Right renal cortex interstitium (tissue), 3 donors: ENCODE data around the gene RGS7BP. TPM values are rescaled to one million over a fixed set of nuclear protein-coding genes. Genes with fewer than 3 reads are reported as not detected.

Experiments
- DNase-seq, 3 donors: peaks; one replicate each; pipeline ENCODE4 v3.0.0-alpha.2; 2013; ENCODE audit warnings: low read depth in 3 of 3, low spot score in 2 of 3
- polyA plus RNA-seq, 3 donors: library from polyadenylated mRNA; unstranded; fragments of 120-200 nt; gene quantifications; one replicate each; pipeline ENCODE4 v1.2.1, GENCODE V29; 2013; ENCODE audit not compliant: insufficient read length in 3 of 3

RGS7BP gene
- polyA plus RNA-seq, 3 donors: 7.2 to 9.0 (median 7.5) TPM

DNA sequence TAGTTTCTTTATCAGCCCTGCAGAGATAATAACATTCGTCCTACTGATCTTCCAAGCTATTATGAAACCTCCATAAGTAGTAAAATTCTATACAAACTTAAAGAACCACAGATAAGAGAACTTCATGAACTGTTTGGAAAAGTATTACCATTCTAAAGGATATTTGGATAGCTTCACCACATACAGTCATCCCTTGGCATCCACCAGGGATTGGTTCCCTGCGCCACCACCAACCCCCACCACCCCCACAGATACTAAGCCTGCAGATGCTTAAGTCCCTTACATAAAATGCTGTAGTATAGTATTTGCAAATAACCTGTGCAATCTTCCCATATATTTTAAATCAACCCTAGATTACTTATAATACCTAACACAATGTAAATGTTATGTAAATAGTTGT is 123.1 kb downstream of the RGS7BP start:
- DNase-seq: no peak

DNA sequence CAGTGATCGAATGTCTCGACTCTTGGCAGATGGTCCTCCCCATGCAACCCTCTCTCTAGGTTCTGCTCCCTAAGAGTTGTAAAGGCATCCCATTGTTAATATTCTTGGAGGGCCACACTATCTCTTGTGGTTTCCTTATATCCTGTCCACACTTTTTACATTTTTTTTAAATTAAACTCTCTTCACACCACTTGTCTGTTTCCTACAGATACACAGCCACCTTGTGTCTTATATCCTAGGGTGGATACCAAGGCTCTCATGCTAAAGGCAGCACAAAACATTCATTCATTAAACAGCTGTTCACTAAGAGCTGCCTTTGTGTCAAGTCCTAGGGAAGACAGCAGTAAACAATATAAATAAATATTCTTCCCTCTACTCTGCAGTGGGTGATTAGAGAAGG is 124.0 kb downstream of the RGS7BP start:
- DNase-seq: no peak

DNA sequence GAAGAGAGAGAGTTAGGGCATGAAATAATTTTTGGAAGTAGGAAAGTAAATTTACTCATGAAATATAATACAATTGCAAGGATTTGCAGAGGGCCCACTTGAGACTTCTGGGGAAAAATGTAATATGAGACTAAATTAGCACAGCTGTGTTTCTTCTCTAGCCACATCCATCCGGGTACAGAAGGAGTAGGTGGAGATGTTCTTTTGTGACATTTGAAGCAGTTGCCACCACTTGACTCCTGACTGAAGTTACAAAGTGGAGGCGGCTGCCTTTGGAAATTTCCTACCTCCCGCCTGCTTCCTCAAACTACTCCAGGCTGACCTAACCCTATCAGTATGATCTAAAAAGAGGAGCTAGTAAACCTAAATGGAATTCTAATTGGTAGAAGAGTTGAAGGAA is 126.4 kb downstream of the RGS7BP start:
- no peak for DNase-seq

DNA sequence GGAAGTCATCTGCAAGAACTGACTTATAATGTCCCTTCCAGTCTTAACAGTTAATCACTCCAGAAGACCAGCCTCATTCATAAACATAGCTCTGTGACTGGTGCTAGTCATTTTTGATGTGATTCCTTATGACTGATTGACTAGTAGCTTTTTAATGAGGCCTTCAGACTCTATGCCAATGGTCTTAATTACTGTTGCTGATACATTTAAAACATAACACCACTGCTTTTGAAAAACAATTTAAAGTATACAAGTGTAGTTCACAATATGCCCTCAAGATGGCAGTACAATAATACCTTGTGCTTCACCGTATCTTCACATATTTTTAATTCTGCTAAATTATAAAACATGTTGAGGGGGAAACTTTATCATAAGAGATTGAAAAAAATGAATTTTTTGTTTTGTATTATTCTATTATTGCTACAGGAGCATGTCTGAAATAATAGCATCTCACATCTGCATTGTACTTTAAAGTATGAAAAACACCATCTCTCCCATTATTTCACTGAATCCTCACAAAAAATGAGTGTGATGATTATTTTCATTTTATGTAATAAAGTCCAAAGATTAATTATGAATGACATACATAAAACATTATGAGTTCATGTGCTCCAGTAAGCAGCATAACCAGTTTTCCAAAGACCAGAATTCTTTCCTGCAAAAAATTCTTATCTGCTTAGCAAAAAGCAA is 129.3 kb downstream of the RGS7BP start:
- peak in 1 of 3 donors; percentile 36 for DNase-seq

DNA sequence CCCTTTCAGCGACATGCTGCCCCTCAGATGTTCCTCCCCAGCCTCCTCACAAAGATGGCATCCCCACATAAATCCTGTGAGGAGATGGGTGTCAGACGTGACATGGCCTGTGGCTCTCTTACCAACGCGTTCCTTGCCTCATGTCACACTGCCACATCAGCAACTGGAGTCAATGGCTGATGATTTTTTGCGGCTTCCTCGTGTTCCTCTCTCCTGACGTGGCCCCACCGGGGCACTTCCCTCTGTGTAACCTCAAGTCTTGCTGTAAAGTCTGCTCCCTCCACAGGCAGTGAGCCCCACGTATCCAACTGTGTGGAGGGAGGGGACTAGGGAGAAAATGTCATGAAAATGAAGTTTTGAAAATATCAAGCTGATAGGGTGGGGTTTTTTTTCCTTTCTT is 131.3 kb downstream of the RGS7BP start:
- no peak for DNase-seq

DNA sequence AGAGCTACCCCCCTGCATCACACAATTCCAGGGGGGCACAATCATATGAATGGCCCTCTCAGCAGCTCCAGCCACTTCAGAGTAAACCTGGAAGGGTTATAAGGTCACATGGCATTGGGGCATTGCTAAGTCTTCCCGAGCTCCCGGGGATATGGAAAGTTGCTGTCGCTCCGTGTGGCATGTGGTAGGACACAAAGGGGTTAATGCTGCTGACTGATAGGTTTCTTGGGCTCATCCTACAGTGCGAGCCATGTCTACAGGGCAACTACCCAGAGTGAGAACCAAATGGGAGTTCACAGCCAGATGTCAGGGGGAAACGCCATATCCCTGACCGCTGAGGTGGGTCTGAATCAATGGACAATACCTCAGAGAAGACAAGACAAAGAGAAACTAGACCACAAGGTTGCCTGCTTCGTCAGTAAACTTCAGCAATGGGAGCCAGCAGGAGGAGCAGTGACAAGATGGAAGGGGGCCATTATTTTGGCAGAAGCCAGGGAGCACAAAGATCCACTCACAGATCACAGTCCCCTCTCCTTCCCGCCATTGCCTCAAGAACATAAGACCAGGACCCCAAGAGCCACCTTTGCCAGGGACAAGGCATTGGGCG is 132.1 kb downstream of the RGS7BP start:
- DNase-seq: no peak

DNA sequence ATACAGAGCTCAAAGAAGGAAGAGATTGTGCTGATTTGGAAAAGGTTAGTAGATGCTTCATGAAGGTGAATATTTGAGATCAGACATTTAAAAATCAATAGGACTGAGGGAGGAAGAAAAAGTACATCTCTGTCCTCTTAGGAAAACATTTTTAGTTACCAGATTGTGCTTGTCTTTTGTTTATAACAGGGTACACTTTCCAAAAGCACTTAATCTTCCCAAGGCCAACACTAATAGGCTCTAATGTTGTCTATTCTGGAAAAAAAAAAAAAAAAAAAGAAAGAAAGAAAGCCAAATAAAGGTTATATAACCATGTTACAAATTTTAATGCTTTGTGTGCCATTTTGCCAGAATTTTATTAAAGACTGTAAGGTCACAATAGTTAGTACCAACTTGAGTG is 139.0 kb downstream of the RGS7BP start:
- DNase-seq: no peak

DNA sequence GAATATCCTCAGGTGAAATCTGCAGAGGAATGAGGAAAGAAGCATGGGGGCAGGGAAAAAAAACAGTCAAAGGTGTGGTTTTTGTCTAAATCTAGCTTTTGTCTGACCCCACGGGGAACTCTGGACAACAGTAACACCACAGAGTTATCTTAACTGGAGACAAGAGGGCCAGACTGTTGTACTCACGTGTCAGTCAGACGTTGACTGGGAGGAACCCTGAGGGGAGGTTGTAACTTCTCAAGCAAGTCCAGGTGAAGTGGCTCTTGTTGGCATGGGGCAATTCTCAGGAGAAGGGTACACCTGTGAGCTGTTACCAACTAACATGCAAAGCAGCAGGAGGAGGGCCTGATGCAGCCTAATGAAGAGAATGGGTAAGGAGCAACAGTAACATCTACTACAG is 140.4 kb downstream of the RGS7BP start:
- no peak for DNase-seq

DNA sequence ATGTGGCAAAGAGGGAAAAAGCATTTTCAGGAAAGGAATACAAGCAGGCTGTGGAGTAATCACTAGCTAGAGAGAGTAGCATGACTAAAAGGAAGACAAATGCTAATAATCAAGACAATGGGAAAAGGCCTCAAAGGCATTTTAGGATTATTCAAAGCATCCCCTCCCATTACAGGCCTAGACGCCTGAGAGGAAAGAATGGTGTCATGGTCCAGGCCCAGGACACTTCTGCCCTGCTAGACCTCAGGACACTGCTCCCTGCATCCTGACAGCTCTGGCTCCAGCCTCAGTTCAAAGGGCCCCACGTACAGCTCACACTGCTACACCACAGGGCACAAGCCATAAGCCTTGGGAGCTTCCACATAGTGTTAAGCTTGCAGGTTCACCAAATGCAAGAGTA is 143.7 kb downstream of the RGS7BP start:
- DNase-seq: no peak

DNA sequence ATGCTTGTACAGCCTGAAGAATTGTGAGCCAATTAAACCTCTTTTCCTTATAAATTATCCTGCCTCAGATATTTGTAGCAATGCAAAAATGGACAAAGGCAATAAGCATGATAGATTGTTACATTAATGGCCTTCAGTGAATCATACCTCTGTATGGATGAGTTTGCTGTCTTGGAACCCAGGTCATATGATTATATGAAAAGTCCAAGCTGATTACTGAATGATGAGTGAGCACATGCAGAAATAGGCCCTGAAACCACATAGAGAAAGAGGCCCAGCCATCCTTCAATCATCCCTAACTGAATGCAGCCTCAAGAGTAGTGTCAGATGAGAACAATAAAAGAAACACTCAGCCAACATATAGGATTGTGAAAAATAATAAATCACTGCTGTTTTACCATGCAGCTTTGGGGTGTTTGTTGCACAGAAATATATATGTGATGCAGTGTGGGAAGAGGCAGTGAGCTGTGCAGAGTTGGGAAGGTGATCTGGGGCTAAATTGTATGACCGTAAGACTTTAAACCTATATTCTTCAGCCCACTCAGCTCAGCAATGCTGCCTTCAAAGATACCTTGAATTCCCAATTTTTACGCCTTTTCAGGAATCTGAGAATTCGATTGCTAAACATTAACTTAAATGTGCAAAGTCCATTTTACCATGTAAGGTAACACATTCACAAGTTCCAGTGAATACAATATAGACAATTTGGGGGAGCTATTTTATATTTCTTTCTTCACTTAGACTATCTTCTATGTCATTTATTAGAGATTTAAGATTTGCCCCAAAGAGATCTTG is 148.1 kb downstream of the RGS7BP start:
- DNase-seq: no peak

DNA sequence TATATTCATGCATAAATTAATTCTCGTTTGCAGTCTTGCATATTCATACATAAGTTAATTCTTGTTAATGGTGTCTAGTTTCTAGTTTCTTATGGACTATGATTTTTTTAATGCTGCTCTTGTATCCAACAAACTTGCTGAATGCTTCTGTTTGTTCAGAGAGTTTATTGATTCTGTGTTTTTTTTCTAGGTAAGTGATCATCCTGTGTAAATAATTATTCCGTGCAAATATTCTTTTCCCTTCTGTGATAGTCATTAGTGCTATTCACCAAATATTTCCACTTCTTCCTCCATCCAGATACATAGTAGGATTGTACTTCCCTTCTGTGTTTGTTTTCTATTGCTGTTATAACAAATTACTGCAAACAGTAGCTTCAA is 148.7 kb downstream of the RGS7BP start:
- no peak for DNase-seq

DNA sequence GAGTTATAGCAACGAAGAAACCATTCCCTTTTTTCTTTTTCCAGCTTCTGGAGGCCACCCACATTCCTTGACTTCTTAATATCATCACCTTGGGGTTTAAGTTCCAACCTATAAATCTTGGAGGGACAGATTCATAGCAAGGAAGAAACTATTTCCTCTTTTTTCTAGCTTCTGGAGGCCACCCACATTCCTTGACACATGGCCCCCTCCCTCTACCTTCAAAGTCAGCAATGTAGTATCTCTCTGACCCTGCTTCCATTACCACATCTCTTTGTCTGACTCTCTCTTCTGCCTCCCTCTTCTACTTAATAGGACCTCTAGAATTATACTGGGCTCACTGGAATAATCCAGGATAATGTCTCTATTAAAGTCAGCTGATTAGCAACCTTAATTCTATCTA is 149.8 kb downstream of the RGS7BP start:
- DNase-seq: no peak

DNA sequence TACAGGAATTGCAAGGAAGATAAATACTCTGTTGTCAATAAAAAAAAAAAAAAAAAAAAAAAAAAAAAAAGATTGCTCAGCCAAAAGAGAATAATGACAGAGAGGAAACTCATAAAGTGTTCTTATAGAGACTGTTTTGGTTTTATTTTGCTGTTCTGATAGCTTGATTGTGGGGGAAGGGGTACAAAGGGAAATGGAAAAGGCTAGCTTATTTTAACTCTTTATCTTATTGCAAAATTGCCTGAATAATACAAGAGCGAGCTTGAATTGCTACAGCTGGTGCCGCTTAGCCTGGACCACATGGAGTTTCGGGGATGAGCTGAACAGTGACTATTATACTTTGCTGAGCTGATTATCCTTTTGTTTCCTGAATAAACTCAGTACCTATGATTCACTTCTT is 153.5 kb downstream of the RGS7BP start:
- no peak for DNase-seq

Other genes starting within 250 kb of the RGS7BP start
- under 1 TPM in 1 of 3 donors, not detected in 2; 0.34 TPM for gene SHISAL2B, start 184.5 kb downstream of the RGS7BP start, polyA plus RNA-seq